GM18499 (cell line): ENCODE data around the gene ADIG.

Source experiments
- ATAC-seq: cut with Tn5 transposase; IDR thresholded peaks from one replicate; pipeline ENCODE4 v1.9.1; 2021; ENCODE audit warnings: moderate number of reproducible peaks; ENCODE audit not compliant: insufficient read depth, unreplicated experiment

Gene ADIG

GRCh38 chr20:38628580-38629470 lies 47.8 kb downstream of the ADIG start:
- ATAC-seq = no peak

GRCh38 chr20:38629979-38630378 lies 49.0 kb downstream of the ADIG start:
- ATAC-seq = no peak

- ATAC-seq = no peak
Observed at GRCh38 chr20:38630727-38631126, 49.7 kb downstream of the ADIG start.

GRCh38 chr20:38631155-38632022 lies 50.4 kb downstream of the ADIG start:
- ATAC-seq = no peak

GRCh38 chr20:38633577-38634093 lies 52.6 kb downstream of the ADIG start:
- no peak for ATAC-seq

GRCh38 chr20:38635721-38636288 lies 54.8 kb downstream of the ADIG start:
- no peak for ATAC-seq
